Gastrocnemius medialis (tissue), 4 donors: Measurements from ENCODE around the gene CKAP4. TPM values are rescaled to one million over a fixed set of nuclear protein-coding genes. Genes with fewer than 3 reads are reported as not detected.

Source experiments
- ATAC-seq, 2 donors: fragments of 150-250 bp; one replicate each; pipeline ENCODE4 v1.9.1; 2016
- DNase-seq, 2 donors: peaks; one replicate each; pipeline ENCODE4 v3.0.0-alpha.2; 2019
- H3K27ac ChIP-seq, 4 donors: fragments of 200-600 bp; sonication (generic); 1 replicate in 1 of 4; 2 replicates in 3 of 4; pipeline ENCODE4 v1.5.1; 2016 to 2018; ENCODE audit warnings: mild to moderate bottlenecking in 2 of 4, moderate library complexity in 1 of 4
- H3K27me3 ChIP-seq, 3 donors: fragments of 200-600 bp; sonication (generic) in 2 of 3; 1 replicate in 1 of 3; 2 replicates in 2 of 3; pipeline versions ENCODE4 v1.5.1 to v1.6.0; 2016 to 2019; ENCODE audit warnings: mild to moderate bottlenecking in 1 of 3, moderate library complexity in 1 of 3
- H3K36me3 ChIP-seq, 2 donors: fragments of 200-600 bp; sonication (generic) in 1 of 2; one replicate each; pipeline ENCODE4 v1.5.1; 2017 to 2018
- H3K4me1 ChIP-seq, 2 donors: fragments of 200-600 bp; sonication (generic) in 1 of 2; one replicate each; pipeline ENCODE4 v1.5.1; 2016 to 2017; ENCODE audit warnings: mild to moderate bottlenecking in 2 of 2
- H3K4me3 ChIP-seq, 4 donors: fragments of 200-600 bp; sonication (generic) in 3 of 4; 1 replicate in 1 of 4; 2 replicates in 3 of 4; pipeline ENCODE4 v1.5.1; 2016 to 2019; ENCODE audit warnings: mild to moderate bottlenecking in 2 of 4
- H3K9me3 ChIP-seq, 3 donors: fragments of 200-600 bp; sonication (generic) in 2 of 3; 1 replicate in 1 of 3; 2 replicates in 2 of 3; pipeline ENCODE4 v1.5.1; 2016 to 2019
- POLR2A ChIP-seq, 2 donors: fragments of 450-650 bp; IDR thresholded peaks; one replicate each; pipeline ENCODE4 v1.6.1; 2017; ENCODE audit warnings: antibody characterized with exemption in 2 of 2, mild to moderate bottlenecking in 2 of 2, moderate library complexity in 2 of 2
- in situ Hi-C, 4 donors: fragments of 200-750 bp; cut with MboI; loops; one replicate each; pipeline versions ENCODE4 v1.15.0 to v1.8.0; 2017; ENCODE audit warnings: low sequenced_read_pairs in 4 of 4
- intact Hi-C: fragments of 100-400 bp; cut with DNase I; formaldehyde crosslinking; loops from one replicate; pipeline ENCODE4 v1.15.1; 2023; ENCODE audit warnings: low total_unique reads
- total RNA-seq, 4 donors: library from RNA; depleted of rRNA; stranded (reverse); fragments of >200 nt; gene quantifications; one replicate each; pipeline versions ENCODE4 v1.1.0 to v1.2.3, GENCODE V29; 2016
- TF ChIP-seq, protein P1 (sequence below), 5 experiments: fragments of 450-650 bp in 3 of 5; fragments of 200-600 bp in 2 of 5; sonication (generic) in 2 of 5; IDR thresholded peaks in 4 of 5; conservative IDR thresholded peaks in 1 of 5; 1 replicate in 4 of 5; 2 replicates in 1 of 5; pipeline ENCODE4 v1.5.1; 2016 to 2019; ENCODE audit warnings: antibody characterized with exemption in 5 of 5, mild to moderate bottlenecking in 3 of 5, moderate library complexity in 3 of 5

CKAP4 gene
- total RNA-seq, 4 donors from 2014 or later: 9.7 to 17.6 (median 15.7) TPM

DNA sequence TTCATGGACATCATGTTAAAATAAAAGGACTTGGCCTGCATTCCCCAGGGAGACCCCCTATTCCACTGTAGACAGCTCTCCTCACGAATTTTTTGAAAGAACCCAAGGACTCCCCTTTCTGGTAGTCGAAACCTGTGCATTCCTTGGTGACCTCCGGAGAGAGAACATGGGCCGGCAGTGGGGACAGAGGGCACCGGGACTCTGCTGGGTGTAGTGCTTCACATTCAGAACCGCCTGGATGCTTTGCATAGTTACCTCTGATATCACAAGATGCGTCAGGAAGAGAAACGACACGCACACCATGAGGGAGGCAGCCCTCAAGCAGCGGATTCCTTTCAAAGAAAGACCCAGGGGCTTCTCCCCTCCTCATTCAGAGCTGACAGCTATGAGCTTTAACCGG is 9.7 kb downstream of the CKAP4 start:
- ATAC-seq (no peak), DNase-seq (no peak)
- H3K9me3 ChIP-seq: no peaks in the 10 kb centered on the region
- peaks cover under 1 to 6% of the 10 kb centered on the region in 2 donors for H3K4me1 ChIP-seq
- intact Hi-C loops (no loop called here), in situ Hi-C loops (no loop called here)
- no peak overlapping the region for H3K27ac ChIP-seq
- H3K27me3 ChIP-seq: no peaks in the 10 kb centered on the region
- TF ChIP-seq, protein P1, sequence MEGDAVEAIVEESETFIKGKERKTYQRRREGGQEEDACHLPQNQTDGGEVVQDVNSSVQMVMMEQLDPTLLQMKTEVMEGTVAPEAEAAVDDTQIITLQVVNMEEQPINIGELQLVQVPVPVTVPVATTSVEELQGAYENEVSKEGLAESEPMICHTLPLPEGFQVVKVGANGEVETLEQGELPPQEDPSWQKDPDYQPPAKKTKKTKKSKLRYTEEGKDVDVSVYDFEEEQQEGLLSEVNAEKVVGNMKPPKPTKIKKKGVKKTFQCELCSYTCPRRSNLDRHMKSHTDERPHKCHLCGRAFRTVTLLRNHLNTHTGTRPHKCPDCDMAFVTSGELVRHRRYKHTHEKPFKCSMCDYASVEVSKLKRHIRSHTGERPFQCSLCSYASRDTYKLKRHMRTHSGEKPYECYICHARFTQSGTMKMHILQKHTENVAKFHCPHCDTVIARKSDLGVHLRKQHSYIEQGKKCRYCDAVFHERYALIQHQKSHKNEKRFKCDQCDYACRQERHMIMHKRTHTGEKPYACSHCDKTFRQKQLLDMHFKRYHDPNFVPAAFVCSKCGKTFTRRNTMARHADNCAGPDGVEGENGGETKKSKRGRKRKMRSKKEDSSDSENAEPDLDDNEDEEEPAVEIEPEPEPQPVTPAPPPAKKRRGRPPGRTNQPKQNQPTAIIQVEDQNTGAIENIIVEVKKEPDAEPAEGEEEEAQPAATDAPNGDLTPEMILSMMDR (IDR thresholded peaks at IDR 0.05 in 4 of 5, conservative IDR thresholded peaks at IDR 0.05 in 1 of 5): no peak
- no peak for TF ChIP-seq POLR2A (IDR thresholded peaks at IDR 0.05)
- peaks cover 0 to 32% of the 10 kb centered on the region in 2 donors for H3K36me3 ChIP-seq
- no peak overlapping the region for H3K4me3 ChIP-seq

DNA sequence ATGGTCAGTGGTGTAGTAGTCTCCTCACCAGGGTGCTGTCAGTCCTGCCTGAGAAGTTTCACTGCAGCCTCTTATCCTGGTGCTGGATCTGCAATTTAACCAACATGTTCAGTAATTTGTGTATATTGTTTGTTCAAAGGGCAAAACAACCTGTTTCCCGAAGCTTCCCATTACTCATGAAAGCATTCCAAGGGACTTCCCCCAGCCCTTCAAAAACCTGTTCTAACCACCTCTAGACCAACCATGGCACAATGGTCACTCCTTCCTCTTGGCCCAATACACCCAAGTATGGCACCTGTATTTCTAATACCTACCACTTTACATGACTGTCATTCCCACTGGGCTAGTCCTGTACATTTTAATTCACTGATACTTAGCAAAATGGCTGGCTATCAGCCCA is 12.1 kb downstream of the CKAP4 start:
- intact Hi-C loops (no loop called here), in situ Hi-C loops (no loop called here)
- TF ChIP-seq, protein P1 (IDR thresholded peaks at IDR 0.05 in 4 of 5, conservative IDR thresholded peaks at IDR 0.05 in 1 of 5): no peak
- TF ChIP-seq POLR2A (IDR thresholded peaks at IDR 0.05): no peak
- no peak for DNase-seq
- Histone ChIP-seq H3K27me3 (no peaks in the 10 kb centered on the region), H3K36me3 (peaks cover 0 to 22% of the 10 kb centered on the region in 2 donors), H3K4me1 (no peaks in the 10 kb centered on the region), H3K27ac (no peak overlapping the region), H3K4me3 (no peak overlapping the region), H3K9me3 (no peaks in the 10 kb centered on the region)
- no peak for ATAC-seq

DNA sequence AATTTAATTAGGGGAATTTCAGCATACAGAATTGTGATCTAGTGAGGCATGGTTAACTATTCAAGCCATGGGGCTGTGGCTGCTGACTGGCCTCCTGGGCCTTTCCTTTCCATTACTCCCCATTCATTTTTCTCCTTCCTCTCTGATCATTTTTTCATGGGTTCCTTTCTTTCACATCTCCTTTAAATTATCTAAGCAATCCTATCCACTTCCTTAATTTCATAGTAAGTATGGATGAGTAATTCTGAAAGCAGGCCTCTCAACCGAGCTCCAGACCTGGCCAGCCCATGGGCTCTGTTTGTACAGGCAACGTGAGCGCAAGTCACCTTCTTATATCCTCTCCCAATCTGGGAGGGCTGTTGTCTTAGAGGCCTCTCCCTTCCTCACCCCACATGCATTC is 13.4 kb downstream of the CKAP4 start:
- TF ChIP-seq, protein P1 (IDR thresholded peaks at IDR 0.05 in 4 of 5, conservative IDR thresholded peaks at IDR 0.05 in 1 of 5): no peak
- H3K27me3 ChIP-seq: no peaks in the 10 kb centered on the region
- ATAC-seq (no peak), DNase-seq (no peak)
- intact Hi-C loops: no loop called here
- no peaks in the 10 kb centered on the region for H3K9me3 ChIP-seq
- H3K36me3 ChIP-seq: peaks cover 0 to 14% of the 10 kb centered on the region in 2 donors
- H3K4me1 ChIP-seq: no peaks in the 10 kb centered on the region
- H3K27ac ChIP-seq: no peak overlapping the region
- no peak overlapping the region for H3K4me3 ChIP-seq
- in situ Hi-C loops: no loop called here

DNA sequence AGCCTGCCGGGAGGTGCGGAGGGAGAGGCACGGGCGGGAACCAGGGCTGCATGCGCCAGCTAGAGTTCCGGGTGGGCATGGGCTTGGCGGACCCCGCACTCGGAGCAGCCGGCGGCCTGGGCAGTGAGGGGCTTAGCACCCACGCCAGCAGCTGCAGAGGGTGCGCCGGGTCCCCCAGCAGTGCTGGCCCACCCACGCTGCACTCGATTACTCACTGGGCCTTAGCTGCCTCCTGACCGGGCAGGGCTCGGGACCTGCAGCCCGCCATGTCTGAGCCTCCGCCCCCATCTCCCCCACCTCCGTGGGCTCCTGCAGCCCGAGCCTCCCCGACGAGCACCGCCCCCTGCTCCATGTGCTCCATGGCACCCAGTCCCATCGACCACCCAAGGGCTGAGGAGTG is 14.8 kb downstream of the CKAP4 start:
- intact Hi-C loops: no loop called here
- TF ChIP-seq, protein P1 (IDR thresholded peaks at IDR 0.05 in 4 of 5, conservative IDR thresholded peaks at IDR 0.05 in 1 of 5): no peak
- TF ChIP-seq POLR2A (IDR thresholded peaks at IDR 0.05): no peak
- in situ Hi-C loops: no loop called here
- Histone ChIP-seq H3K4me1 (no peaks in the 10 kb centered on the region), H3K4me3 (no peak overlapping the region), H3K27ac (no peak overlapping the region), H3K9me3 (no peaks in the 10 kb centered on the region), H3K27me3 (no peaks in the 10 kb centered on the region), H3K36me3 (peaks cover 0 to 2% of the 10 kb centered on the region in 2 donors)
- ATAC-seq (no peak), DNase-seq (no peak)

DNA sequence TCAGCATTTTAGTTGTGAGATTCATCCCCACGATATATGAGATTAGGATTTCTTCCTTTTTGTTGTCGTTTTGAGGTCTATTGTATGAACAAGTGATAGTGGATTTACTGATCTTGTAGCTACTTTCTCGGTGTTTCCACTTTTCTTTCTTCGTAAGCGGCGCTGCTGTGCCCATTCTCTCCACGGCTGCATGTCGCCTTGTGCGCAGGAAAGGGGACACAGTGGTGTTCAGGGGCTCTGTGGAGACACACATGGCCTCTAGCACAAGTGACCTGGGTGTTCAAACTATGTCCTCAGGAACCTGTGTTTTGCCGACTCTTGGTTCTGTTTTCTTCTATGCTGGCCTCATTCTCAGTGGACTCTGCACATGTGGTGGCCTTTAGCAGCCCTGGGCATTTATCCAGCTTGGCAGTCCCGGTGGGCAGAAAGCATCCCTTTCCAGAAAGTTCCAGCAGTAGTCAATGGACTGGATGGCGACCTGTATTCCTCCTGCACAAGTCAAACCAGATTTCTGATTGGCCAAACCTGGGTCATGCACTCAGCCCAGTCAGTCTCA is 18.7 kb downstream of the CKAP4 start:
- H3K4me1 ChIP-seq: peaks cover 8 to 9% of the 10 kb centered on the region in 2 donors
- no peak overlapping the region for H3K27ac ChIP-seq
- no peak overlapping the region for H3K4me3 ChIP-seq
- H3K9me3 ChIP-seq: no peaks in the 10 kb centered on the region
- no peaks in the 10 kb centered on the region for H3K36me3 ChIP-seq
- intact Hi-C loops: no loop called here
- H3K27me3 ChIP-seq: no peaks in the 10 kb centered on the region
- TF ChIP-seq, protein P1 (IDR thresholded peaks at IDR 0.05 in 4 of 5, conservative IDR thresholded peaks at IDR 0.05 in 1 of 5): no peak
- TF ChIP-seq POLR2A (IDR thresholded peaks at IDR 0.05): no peak
- no peak for DNase-seq
- in situ Hi-C loops: loop anchor here (5.0 to 10.0 kb wide), 6 partner anchors 53 to 804 kb away; partner anchors contain the start of gene POLR3B (in 1 of the 4)
- ATAC-seq: no peak
